Liver (tissue), 9 donors: ENCODE data around the gene CACNA1B. TPM values are rescaled to one million over a fixed set of nuclear protein-coding genes. Genes with fewer than 3 reads are reported as not detected.

ENCODE experiments used
- DNase-seq: peaks from one replicate; pipeline ENCODE4 v3.0.0-alpha.2; 2017; ENCODE audit warnings: low spot score
- H3K27ac ChIP-seq, 2 donors: one replicate each; pipeline ENCODE4 v1.7.0; 2013; ENCODE audit warnings: inconsistent platforms in 2 of 2, low read length in 2 of 2, control low read depth in 1 of 2, low read depth in 1 of 2, mild to moderate bottlenecking in 1 of 2
- H3K27me3 ChIP-seq, 4 donors: one replicate each; pipeline versions ENCODE4 v1.6.1 to v1.7.0; 2013; ENCODE audit warnings: low read length in 3 of 4, inconsistent platforms in 1 of 4, mild to moderate bottlenecking in 1 of 4, moderate library complexity in 1 of 4; ENCODE audit not compliant: control insufficient read depth in 4 of 4, insufficient read depth in 4 of 4
- H3K36me3 ChIP-seq, 4 donors: one replicate each; pipeline versions ENCODE4 v1.6.1 to v1.7.0; 2013; ENCODE audit warnings: low read length in 3 of 4, mild to moderate bottlenecking in 3 of 4, low read depth in 1 of 4, moderate library complexity in 1 of 4; ENCODE audit not compliant: control insufficient read depth in 4 of 4, insufficient read depth in 3 of 4
- H3K4me1 ChIP-seq, 4 donors: one replicate each; pipeline versions ENCODE4 v1.6.1 to v1.7.0; 2013; ENCODE audit warnings: low read length in 3 of 4, mild to moderate bottlenecking in 3 of 4, moderate library complexity in 1 of 4; ENCODE audit not compliant: control insufficient read depth in 4 of 4, insufficient read depth in 4 of 4
- H3K4me3 ChIP-seq, 3 donors: one replicate each; pipeline versions ENCODE4 v1.6.1 to v1.7.0; 2013; ENCODE audit warnings: low read length in 3 of 3, control low read depth in 1 of 3, low read depth in 1 of 3, mild to moderate bottlenecking in 1 of 3
- H3K9ac ChIP-seq, 2 donors: one replicate each; pipeline ENCODE4 v1.7.0; 2013; ENCODE audit warnings: low read length in 2 of 2, mild to moderate bottlenecking in 2 of 2, moderate library complexity in 2 of 2, control low read depth in 1 of 2, low read depth in 1 of 2
- H3K9me3 ChIP-seq, 4 donors: one replicate each; pipeline versions ENCODE4 v1.6.1 to v1.7.0; 2013; ENCODE audit warnings: low read length in 3 of 4; ENCODE audit not compliant: control insufficient read depth in 4 of 4
- EGR1 ChIP-seq, 2 donors: IDR thresholded peaks; 2 replicates each; pipeline ENCODE4 v1.6.1; 2016 to 2018; ENCODE audit warnings: antibody characterized with exemption in 2 of 2, low read depth in 2 of 2
- FOXA1 ChIP-seq: IDR thresholded peaks from 2 replicates; pipeline ENCODE4 v1.6.1; 2016; ENCODE audit warnings: antibody characterized with exemption
- FOXA2 ChIP-seq: IDR thresholded peaks from 2 replicates; pipeline ENCODE4 v1.6.1; 2016; ENCODE audit warnings: antibody characterized with exemption
- GABPA ChIP-seq, 2 donors: IDR thresholded peaks in 1 of 2; conservative IDR thresholded peaks in 1 of 2; 2 replicates each; pipeline ENCODE4 v1.6.1; 2016; ENCODE audit warnings: antibody characterized with exemption in 2 of 2, mild to moderate bottlenecking in 1 of 2, moderate library complexity in 1 of 2
- HNF4A ChIP-seq, 2 donors: conservative IDR thresholded peaks; 2 replicates each; pipeline ENCODE4 v1.6.1; 2016; ENCODE audit warnings: antibody characterized with exemption in 2 of 2, mild to moderate bottlenecking in 2 of 2
- HNF4G ChIP-seq: IDR thresholded peaks from 2 replicates; pipeline ENCODE4 v1.6.1; 2016; ENCODE audit warnings: antibody characterized with exemption
- JUND ChIP-seq, 2 donors: IDR thresholded peaks; 2 replicates each; pipeline ENCODE4 v1.6.1; 2016; ENCODE audit warnings: antibody characterized with exemption in 2 of 2
- NR2F2 ChIP-seq: IDR thresholded peaks from 2 replicates; pipeline ENCODE4 v1.6.1; 2016; ENCODE audit warnings: antibody characterized with exemption
- RAD21 ChIP-seq, 2 donors: IDR thresholded peaks; 2 replicates each; pipeline ENCODE4 v1.6.1; 2016; ENCODE audit warnings: antibody characterized with exemption in 2 of 2, mild to moderate bottlenecking in 2 of 2
- RXRA ChIP-seq, 2 donors: IDR thresholded peaks; 2 replicates each; pipeline ENCODE4 v1.6.1; 2017 to 2018; ENCODE audit warnings: antibody characterized with exemption in 2 of 2, mild to moderate bottlenecking in 1 of 2
- SP1 ChIP-seq: IDR thresholded peaks from 2 replicates; pipeline ENCODE4 v1.6.1; 2018; ENCODE audit warnings: antibody characterized with exemption, mild to moderate bottlenecking
- TAF1 ChIP-seq: conservative IDR thresholded peaks from 2 replicates; pipeline ENCODE4 v1.6.1; 2016; ENCODE audit warnings: antibody characterized with exemption, mild to moderate bottlenecking
- YY1 ChIP-seq: IDR thresholded peaks from 2 replicates; pipeline ENCODE4 v1.6.1; 2016; ENCODE audit warnings: antibody characterized with exemption, mild to moderate bottlenecking
- WGBS: extraction: QIAGEN DNeasy Blood & Tissue Kit; methylation state at CpG from one replicate; pipeline ENCODE4 v1.1.7; 2013; 5-methylcytosine and 5-hydroxymethylcytosine counted together
- polyA plus RNA-seq, 2 donors: library from polyadenylated mRNA; stranded (reverse) in 1 of 2; unstranded in 1 of 2; fragments of 200-250 nt in 1 of 2; fragments of >200 nt in 1 of 2; fragmentation: Nextera tagmentation in 1 of 2; extraction: Ambion mirVana in 1 of 2; gene quantifications; one replicate each; pipeline versions ENCODE4 v1.2.1 to v1.2.3, GENCODE V29; 2013 to 2015
- total RNA-seq, 2 donors: library from RNA; depleted of rRNA; stranded (reverse); fragments of >200 nt; gene quantifications; one replicate each; pipeline ENCODE4 v1.2.3, GENCODE V29; 2014
- TF ChIP-seq, protein P1 (sequence below): IDR thresholded peaks from 2 replicates; pipeline ENCODE4 v1.6.1; 2016; ENCODE audit warnings: antibody characterized with exemption
- TF ChIP-seq, protein P2 (sequence below): IDR thresholded peaks from 2 replicates; pipeline ENCODE4 v1.6.1; 2016; ENCODE audit warnings: antibody characterized with exemption
- TF ChIP-seq, protein P3 (sequence below): IDR thresholded peaks from 2 replicates; pipeline ENCODE4 v1.6.1; 2016; ENCODE audit warnings: antibody characterized with exemption, mild to moderate bottlenecking
- TF ChIP-seq, protein P4 (sequence below): fragments of 150-350 bp; IDR thresholded peaks from 2 replicates; pipeline ENCODE4 v1.5.1; 2017; ENCODE audit warnings: improper control_type of control experiment, low read depth, low read length; ENCODE audit not compliant: missing input control
- TF ChIP-seq, protein P5 (sequence below): IDR thresholded peaks from 2 replicates; pipeline ENCODE4 v1.6.1; 2016; ENCODE audit warnings: antibody characterized with exemption
- donor health status: healthy.
- donor health status: healthy.
- donor health status: healthy.
- donor health status: healthy.
- donor health status: healthy.

The CACNA1B gene
- total and polyA plus RNA-seq, 4 donors = under 0.01 to 0.05 TPM; not detected in 2

DNA sequence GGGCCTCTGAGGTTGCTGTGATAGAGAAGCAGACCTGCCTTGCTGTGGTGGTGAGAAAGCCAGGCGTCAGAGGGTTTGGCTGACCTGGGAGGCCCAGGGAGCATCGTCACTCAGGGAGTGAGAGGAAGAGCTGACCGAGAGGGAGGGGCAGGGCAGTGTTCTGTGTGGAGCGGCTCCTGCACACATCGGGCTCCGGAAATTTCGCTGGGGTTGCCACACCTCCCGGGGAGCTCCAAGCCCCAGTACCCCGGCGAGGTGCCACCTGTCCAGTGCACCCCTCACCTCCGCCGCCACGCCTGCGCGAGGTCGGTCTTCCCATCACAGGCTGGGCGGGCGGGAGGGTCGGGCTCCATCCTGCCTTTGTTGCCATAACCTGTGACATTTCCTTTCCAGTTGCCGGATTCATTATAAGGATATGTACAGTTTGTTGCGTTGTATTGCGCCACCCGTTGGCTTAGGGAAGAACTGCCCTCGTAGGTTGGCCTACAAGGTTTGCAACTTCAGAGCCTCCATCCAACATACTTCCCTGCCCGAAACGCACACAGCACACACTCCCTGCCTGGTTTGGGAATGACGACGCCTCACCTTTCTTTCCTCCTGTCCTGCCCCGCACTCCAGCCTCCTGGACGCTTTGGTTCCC, 223.2 kb downstream of the CACNA1B start:
- WGBS = 88% methylated on average over 30 of the region's 30 CpGs
- no peaks in the 10 kb centered on the region for H3K36me3 ChIP-seq
- TF ChIP-seq RAD21 (IDR thresholded peaks at IDR 0.05) (no peak), EGR1 (IDR thresholded peaks at IDR 0.05; ENCODE audit: low read depth in 2 of 2) (no peak), HNF4G (no peak), TAF1 (no peak), JUND (IDR thresholded peaks at IDR 0.05) (no peak), FOXA1 (no peak), SP1 (no peak), YY1 (no peak), GABPA (IDR thresholded peaks at IDR 0.05 in 1 of 2, conservative IDR thresholded peaks at IDR 0.05 in 1 of 2) (no peak), HNF4A (conservative IDR thresholded peaks at IDR 0.05) (no peak), RXRA (IDR thresholded peaks at IDR 0.05) (no peak), FOXA2 (no peak), NR2F2 (no peak)
- TF ChIP-seq, protein P1, sequence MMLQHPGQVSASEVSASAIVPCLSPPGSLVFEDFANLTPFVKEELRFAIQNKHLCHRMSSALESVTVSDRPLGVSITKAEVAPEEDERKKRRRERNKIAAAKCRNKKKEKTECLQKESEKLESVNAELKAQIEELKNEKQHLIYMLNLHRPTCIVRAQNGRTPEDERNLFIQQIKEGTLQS = no peak
- TF ChIP-seq, protein P2, sequence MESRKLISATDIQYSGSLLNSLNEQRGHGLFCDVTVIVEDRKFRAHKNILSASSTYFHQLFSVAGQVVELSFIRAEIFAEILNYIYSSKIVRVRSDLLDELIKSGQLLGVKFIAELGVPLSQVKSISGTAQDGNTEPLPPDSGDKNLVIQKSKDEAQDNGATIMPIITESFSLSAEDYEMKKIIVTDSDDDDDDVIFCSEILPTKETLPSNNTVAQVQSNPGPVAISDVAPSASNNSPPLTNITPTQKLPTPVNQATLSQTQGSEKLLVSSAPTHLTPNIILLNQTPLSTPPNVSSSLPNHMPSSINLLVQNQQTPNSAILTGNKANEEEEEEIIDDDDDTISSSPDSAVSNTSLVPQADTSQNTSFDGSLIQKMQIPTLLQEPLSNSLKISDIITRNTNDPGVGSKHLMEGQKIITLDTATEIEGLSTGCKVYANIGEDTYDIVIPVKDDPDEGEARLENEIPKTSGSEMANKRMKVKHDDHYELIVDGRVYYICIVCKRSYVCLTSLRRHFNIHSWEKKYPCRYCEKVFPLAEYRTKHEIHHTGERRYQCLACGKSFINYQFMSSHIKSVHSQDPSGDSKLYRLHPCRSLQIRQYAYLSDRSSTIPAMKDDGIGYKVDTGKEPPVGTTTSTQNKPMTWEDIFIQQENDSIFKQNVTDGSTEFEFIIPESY = no peak
- TF ChIP-seq, protein P3, sequence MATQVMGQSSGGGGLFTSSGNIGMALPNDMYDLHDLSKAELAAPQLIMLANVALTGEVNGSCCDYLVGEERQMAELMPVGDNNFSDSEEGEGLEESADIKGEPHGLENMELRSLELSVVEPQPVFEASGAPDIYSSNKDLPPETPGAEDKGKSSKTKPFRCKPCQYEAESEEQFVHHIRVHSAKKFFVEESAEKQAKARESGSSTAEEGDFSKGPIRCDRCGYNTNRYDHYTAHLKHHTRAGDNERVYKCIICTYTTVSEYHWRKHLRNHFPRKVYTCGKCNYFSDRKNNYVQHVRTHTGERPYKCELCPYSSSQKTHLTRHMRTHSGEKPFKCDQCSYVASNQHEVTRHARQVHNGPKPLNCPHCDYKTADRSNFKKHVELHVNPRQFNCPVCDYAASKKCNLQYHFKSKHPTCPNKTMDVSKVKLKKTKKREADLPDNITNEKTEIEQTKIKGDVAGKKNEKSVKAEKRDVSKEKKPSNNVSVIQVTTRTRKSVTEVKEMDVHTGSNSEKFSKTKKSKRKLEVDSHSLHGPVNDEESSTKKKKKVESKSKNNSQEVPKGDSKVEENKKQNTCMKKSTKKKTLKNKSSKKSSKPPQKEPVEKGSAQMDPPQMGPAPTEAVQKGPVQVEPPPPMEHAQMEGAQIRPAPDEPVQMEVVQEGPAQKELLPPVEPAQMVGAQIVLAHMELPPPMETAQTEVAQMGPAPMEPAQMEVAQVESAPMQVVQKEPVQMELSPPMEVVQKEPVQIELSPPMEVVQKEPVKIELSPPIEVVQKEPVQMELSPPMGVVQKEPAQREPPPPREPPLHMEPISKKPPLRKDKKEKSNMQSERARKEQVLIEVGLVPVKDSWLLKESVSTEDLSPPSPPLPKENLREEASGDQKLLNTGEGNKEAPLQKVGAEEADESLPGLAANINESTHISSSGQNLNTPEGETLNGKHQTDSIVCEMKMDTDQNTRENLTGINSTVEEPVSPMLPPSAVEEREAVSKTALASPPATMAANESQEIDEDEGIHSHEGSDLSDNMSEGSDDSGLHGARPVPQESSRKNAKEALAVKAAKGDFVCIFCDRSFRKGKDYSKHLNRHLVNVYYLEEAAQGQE = no peak
- TF ChIP-seq, protein P4, sequence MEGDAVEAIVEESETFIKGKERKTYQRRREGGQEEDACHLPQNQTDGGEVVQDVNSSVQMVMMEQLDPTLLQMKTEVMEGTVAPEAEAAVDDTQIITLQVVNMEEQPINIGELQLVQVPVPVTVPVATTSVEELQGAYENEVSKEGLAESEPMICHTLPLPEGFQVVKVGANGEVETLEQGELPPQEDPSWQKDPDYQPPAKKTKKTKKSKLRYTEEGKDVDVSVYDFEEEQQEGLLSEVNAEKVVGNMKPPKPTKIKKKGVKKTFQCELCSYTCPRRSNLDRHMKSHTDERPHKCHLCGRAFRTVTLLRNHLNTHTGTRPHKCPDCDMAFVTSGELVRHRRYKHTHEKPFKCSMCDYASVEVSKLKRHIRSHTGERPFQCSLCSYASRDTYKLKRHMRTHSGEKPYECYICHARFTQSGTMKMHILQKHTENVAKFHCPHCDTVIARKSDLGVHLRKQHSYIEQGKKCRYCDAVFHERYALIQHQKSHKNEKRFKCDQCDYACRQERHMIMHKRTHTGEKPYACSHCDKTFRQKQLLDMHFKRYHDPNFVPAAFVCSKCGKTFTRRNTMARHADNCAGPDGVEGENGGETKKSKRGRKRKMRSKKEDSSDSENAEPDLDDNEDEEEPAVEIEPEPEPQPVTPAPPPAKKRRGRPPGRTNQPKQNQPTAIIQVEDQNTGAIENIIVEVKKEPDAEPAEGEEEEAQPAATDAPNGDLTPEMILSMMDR = no peak
- TF ChIP-seq, protein P5, sequence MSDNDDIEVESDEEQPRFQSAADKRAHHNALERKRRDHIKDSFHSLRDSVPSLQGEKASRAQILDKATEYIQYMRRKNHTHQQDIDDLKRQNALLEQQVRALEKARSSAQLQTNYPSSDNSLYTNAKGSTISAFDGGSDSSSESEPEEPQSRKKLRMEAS = no peak
- H3K27ac ChIP-seq = no peak overlapping the region
- H3K9ac ChIP-seq = no peak overlapping the region
- H3K27me3 ChIP-seq = no peaks in the 10 kb centered on the region
- H3K9me3 ChIP-seq = no peaks in the 10 kb centered on the region
- peak; percentile 14 for DNase-seq
- no peak overlapping the region for H3K4me3 ChIP-seq
- no peaks in the 10 kb centered on the region for H3K4me1 ChIP-seq
